Measurements from ENCODE around the gene TLR10. TPM values are rescaled to one million over a fixed set of nuclear protein-coding genes. Genes with fewer than 3 reads are reported as not detected.

Gene TLR10
- not detected for total RNA-seq
- not detected for polyA plus RNA-seq (2013, experiment 1 of 2)
- polyA plus RNA-seq (2013, experiment 2 of 2), result not detected
- long read RNA-seq, experiment 1, result 0 reads
- long read RNA-seq, experiment 2, result 0 reads
- long read RNA-seq, experiment 3, result 0 reads
- long read RNA-seq, experiment 4, result 0 reads

DNA sequence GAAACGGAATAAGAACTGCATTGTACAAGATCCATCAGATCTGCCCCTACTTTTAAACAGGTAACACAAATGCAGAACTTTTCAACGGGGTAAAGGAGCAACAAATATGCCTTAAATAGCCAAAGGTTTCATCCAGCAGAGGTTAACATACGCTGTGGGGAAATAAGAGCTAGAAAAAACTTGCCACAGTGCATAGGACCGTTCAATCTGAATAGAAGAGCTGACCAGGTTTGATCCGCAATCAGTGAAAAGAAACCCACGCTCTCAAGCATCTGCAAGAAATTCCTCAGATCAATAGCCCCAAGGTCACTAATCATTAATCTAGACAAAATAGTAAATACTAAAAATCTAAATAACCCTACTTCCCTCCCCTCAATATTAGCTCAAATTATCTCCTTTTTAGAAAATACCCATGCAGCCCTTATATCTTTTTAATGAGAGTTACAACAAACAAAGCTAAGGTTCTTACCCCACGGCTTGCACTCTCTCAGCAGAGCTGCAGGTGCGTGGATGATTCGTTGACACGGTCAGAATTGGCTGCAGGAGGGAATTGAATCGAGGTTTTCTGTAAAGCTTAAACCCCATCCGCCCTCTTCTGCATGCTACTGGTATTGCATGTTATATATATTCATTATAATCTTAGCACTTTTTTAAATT is at the start of gene TLR10:
TSS of gene TLR10 (minus strand) at position 539 of the 657 bp plus-strand sequence. CDS start 7,400 bp downstream, outside the sequence.
- Mint-ChIP-seq H3K9me3 (no peaks in the 10 kb centered on the region), H3K4me3 (no peak within 1 kb of the TSS), H3K27ac (no peak within 1 kb of the TSS), H3K27me3 (ENCODE audit: insufficient read depth) (peaks cover 2% of the 10 kb centered on the region), H3K36me3 (ENCODE audit: low read depth) (no peaks in the 10 kb centered on the region), H3K4me1 (no peaks in the 10 kb centered on the region)
- Histone ChIP-seq H3K27me3 (ENCODE audit: control insufficient read depth, insufficient read depth, low read length, poor library complexity, severe bottlenecking) (no peaks in the 10 kb centered on the region), H3K4me1 (ENCODE audit: control insufficient read depth, insufficient read depth, low read length) (no peaks in the 10 kb centered on the region), H3K4me3 (ENCODE audit: low read length) (no peak within 1 kb of the TSS), H3K9ac (ENCODE audit: extremely low read depth, low read length, poor library complexity, severe bottlenecking) (no peak within 1 kb of the TSS), H3K27ac (ENCODE audit: low read depth, low read length) (no peak within 1 kb of the TSS), H3K9me3 (ENCODE audit: control insufficient read depth, low read length) (no peaks in the 10 kb centered on the region), H3K36me3 (ENCODE audit: control insufficient read depth, insufficient read depth, low read length) (no peaks in the 10 kb centered on the region)
- peak; percentile 81 for TF ChIP-seq CTCF (conservative IDR thresholded peaks at IDR 0.05)
- WGBS, 2 experiments (ENCODE audit: insufficient coverage in 1 of 2, insufficient read length in 1 of 2), result 57 to 94% methylated on average over 5 to 10 of the region's 12 CpGs
- DNase-seq, result peak; percentile 66

- no peaks in the 10 kb centered on the region for H3K27me3 Mint-ChIP-seq (ENCODE audit: insufficient read depth)
- no peaks in the 10 kb centered on the region for H3K36me3 Mint-ChIP-seq (ENCODE audit: low read depth)
- Histone ChIP-seq H3K27me3 (ENCODE audit: control insufficient read depth, insufficient read depth, low read length, poor library complexity, severe bottlenecking) (no peaks in the 10 kb centered on the region), H3K4me3 (ENCODE audit: low read length) (no peak overlapping the region), H3K36me3 (ENCODE audit: control insufficient read depth, insufficient read depth, low read length) (no peaks in the 10 kb centered on the region), H3K9me3 (ENCODE audit: control insufficient read depth, low read length) (no peaks in the 10 kb centered on the region), H3K27ac (ENCODE audit: low read depth, low read length) (no peak overlapping the region), H3K4me1 (ENCODE audit: control insufficient read depth, insufficient read depth, low read length) (no peaks in the 10 kb centered on the region), H3K9ac (ENCODE audit: extremely low read depth, low read length, poor library complexity, severe bottlenecking) (no peak overlapping the region)
- H3K4me1 Mint-ChIP-seq, result no peaks in the 10 kb centered on the region
- 90 to 100% methylated on average over 1 of the region's 1 CpG for WGBS, 2 experiments (ENCODE audit: insufficient coverage in 1 of 2, insufficient read length in 1 of 2)
- peaks cover 4% of the 10 kb centered on the region for H3K9me3 Mint-ChIP-seq
- H3K4me3 Mint-ChIP-seq, result no peak overlapping the region
- no peak for DNase-seq
- TF ChIP-seq CTCF (conservative IDR thresholded peaks at IDR 0.05), result no peak
- H3K27ac Mint-ChIP-seq, result no peak overlapping the region
Measured at GRCh38 chr4:38832206-38832605, 49.4 kb upstream of the TLR10 start.

GRCh38 chr4:38831653-38832052 is 48.9 kb upstream of the TLR10 start:
- no peaks in the 10 kb centered on the region for H3K9me3 ChIP-seq (ENCODE audit: control insufficient read depth, low read length)
- Mint-ChIP-seq H3K9me3 (peaks cover 4% of the 10 kb centered on the region), H3K4me3 (no peak overlapping the region), H3K36me3 (ENCODE audit: low read depth) (no peaks in the 10 kb centered on the region), H3K4me1 (no peaks in the 10 kb centered on the region), H3K27me3 (ENCODE audit: insufficient read depth) (no peaks in the 10 kb centered on the region), H3K27ac (no peak overlapping the region)
- TF ChIP-seq CTCF (conservative IDR thresholded peaks at IDR 0.05), result no peak
- no peaks in the 10 kb centered on the region for H3K36me3 ChIP-seq (ENCODE audit: control insufficient read depth, insufficient read depth, low read length)
- no peaks in the 10 kb centered on the region for H3K4me1 ChIP-seq (ENCODE audit: control insufficient read depth, insufficient read depth, low read length)
- no peak overlapping the region for H3K27ac ChIP-seq (ENCODE audit: low read depth, low read length)
- DNase-seq, result no peak
- H3K9ac ChIP-seq (ENCODE audit: extremely low read depth, low read length, poor library complexity, severe bottlenecking), result no peak overlapping the region
- no peak overlapping the region for H3K4me3 ChIP-seq (ENCODE audit: low read length)
- no peaks in the 10 kb centered on the region for H3K27me3 ChIP-seq (ENCODE audit: control insufficient read depth, insufficient read depth, low read length, poor library complexity, severe bottlenecking)
